IMR-90 (cell line): ENCODE data around the gene GP1BA. TPM values are rescaled to one million over a fixed set of nuclear protein-coding genes. Genes with fewer than 3 reads are reported as not detected.

Experiments
- ATAC-seq: fragments of 200-7000 bp; cut with Tn5 transposase; 2 replicates; pipeline ENCODE4 v1.9.1; 2020; ENCODE audit warnings: low read depth, mild to moderate bottlenecking, moderate library complexity
- BruUV-seq: library from RNA; stranded (reverse); fragments of 400-500 nt; replicated peaks from 2 replicates; lab custom pipeline; 2021; lab: Mats Ljungman, UMichigan
- CTCF ChIA-PET: fragments of 300-600 bp; formaldehyde crosslinking; extraction: SDS; loops from one replicate; lab custom pipeline; 2021; ENCODE audit warnings: antibody characterized with exemption; lab: Yijun Ruan, JAX
- POLR2A ChIA-PET: fragments of 300-600 bp; sonication (Branson Sonifier 250); formaldehyde crosslinking; loops from one replicate; lab custom pipeline; 2022; ENCODE audit warnings: antibody characterized with exemption; ENCODE audit not compliant: unreplicated experiment; lab: Charles Lee
- DNase-seq: peaks from one replicate; pipeline ENCODE4 v3.0.0; 2013
- H2AFZ ChIP-seq: replicated peaks from 2 replicates; pipeline ENCODE3; 2013; ENCODE audit warnings: low read length, mild to moderate bottlenecking; ENCODE audit not compliant: poor library complexity
- H2AK5ac ChIP-seq: 2 replicates; pipeline ENCODE4 v1.6.1; 2013; ENCODE audit warnings: low read depth, low read length, inconsistent platforms
- H2AK9ac ChIP-seq: replicated peaks from 2 replicates; pipeline ENCODE3; 2013; ENCODE audit warnings: mild to moderate bottlenecking, low read depth, low read length, moderate library complexity; ENCODE audit not compliant: poor library complexity
- H2BK120ac ChIP-seq: 2 replicates; pipeline ENCODE4 v1.6.1; 2013; ENCODE audit warnings: low read depth, low read length, inconsistent platforms
- H2BK15ac ChIP-seq: 3 replicates; pipeline ENCODE4 v1.6.1; 2013; ENCODE audit warnings: low read depth, low read length, inconsistent platforms
- H2BK20ac ChIP-seq: 2 replicates; pipeline ENCODE4 v1.6.1; 2013; ENCODE audit warnings: low read depth, mild to moderate bottlenecking, inconsistent platforms, low read length, moderate library complexity
- H2BK5ac ChIP-seq: 2 replicates; pipeline ENCODE4 v1.6.1; 2013; ENCODE audit warnings: mild to moderate bottlenecking, low read depth, low read length, inconsistent platforms; ENCODE audit not compliant: poor library complexity, severe bottlenecking
- H3K14ac ChIP-seq: replicated peaks from 2 replicates; pipeline ENCODE4 v1.6.1; 2013; ENCODE audit warnings: low read depth, low read length, inconsistent platforms
- H3K18ac ChIP-seq: 2 replicates; pipeline ENCODE4 v1.6.1; 2013; ENCODE audit warnings: low read depth, low read length, control low read depth
- H3K23ac ChIP-seq: 2 replicates; pipeline ENCODE4 v1.6.1; 2013; ENCODE audit warnings: low read depth, low read length, inconsistent platforms
- H3K27ac ChIP-seq: 2 replicates; pipeline ENCODE4 v1.5.1; 2013; ENCODE audit warnings: mild to moderate bottlenecking, control low read depth, low read length; ENCODE audit not compliant: insufficient read depth
- H3K27me3 ChIP-seq: 2 replicates; pipeline ENCODE4 v1.6.1; 2013; ENCODE audit warnings: low read length; ENCODE audit not compliant: control insufficient read depth, insufficient read depth
- H3K36me3 ChIP-seq: 2 replicates; pipeline ENCODE4 v1.6.1; 2013; ENCODE audit warnings: low read length, mixed read lengths; ENCODE audit not compliant: control insufficient read depth, insufficient read depth
- H3K4ac ChIP-seq: 2 replicates; pipeline ENCODE4 v1.6.1; 2013; ENCODE audit warnings: low read depth, low read length, inconsistent platforms
- H3K4me1 ChIP-seq: 2 replicates; pipeline ENCODE4 v1.6.1; 2013; ENCODE audit warnings: low read length, mixed read lengths; ENCODE audit not compliant: control insufficient read depth, insufficient read depth
- H3K4me2 ChIP-seq: 2 replicates; pipeline ENCODE4 v1.6.1; 2013; ENCODE audit warnings: low read depth, mild to moderate bottlenecking, control low read depth, low read length, moderate library complexity
- H3K4me3 ChIP-seq: 2 replicates; pipeline ENCODE4 v1.5.1; 2013; ENCODE audit warnings: low read depth, mild to moderate bottlenecking, control low read depth, low read length, moderate library complexity; ENCODE audit not compliant: insufficient read depth
- H3K56ac ChIP-seq: 2 replicates; pipeline ENCODE4 v1.6.1; 2013; ENCODE audit warnings: low read length, inconsistent platforms; ENCODE audit not compliant: insufficient read depth; ENCODE audit errors: extremely low read depth
- H3K79me1 ChIP-seq, 2 experiments: 2 replicates each; pipeline ENCODE4 v1.6.1; 2013; ENCODE audit warnings: low read length in 2 of 2, inconsistent platforms in 1 of 2, low read depth in 1 of 2
- H3K9ac ChIP-seq: 2 replicates; pipeline ENCODE4 v1.6.1; 2013; ENCODE audit warnings: low read depth, low read length, control low read depth
- H3K9me1 ChIP-seq: 2 replicates; pipeline ENCODE4 v1.6.1; 2013; ENCODE audit warnings: low read length, inconsistent platforms; ENCODE audit not compliant: insufficient read depth
- H3K9me3 ChIP-seq: 2 replicates; pipeline ENCODE4 v1.6.1; 2013; ENCODE audit warnings: low read length; ENCODE audit not compliant: control insufficient read depth, insufficient read depth
- H4K20me1 ChIP-seq: 2 replicates; pipeline ENCODE4 v1.6.1; 2013; ENCODE audit warnings: low read length, inconsistent platforms; ENCODE audit not compliant: insufficient read depth
- H4K5ac ChIP-seq: 2 replicates; pipeline ENCODE4 v1.6.1; 2013; ENCODE audit warnings: mild to moderate bottlenecking, low read depth, low read length, control low read depth
- H4K8ac ChIP-seq, 2 experiments: 2 replicates each; pipeline ENCODE4 v1.6.1; 2013; ENCODE audit warnings: low read depth in 2 of 2, low read length in 2 of 2, control low read depth in 1 of 2, inconsistent platforms in 1 of 2
- H4K91ac ChIP-seq: 2 replicates; pipeline ENCODE4 v1.6.1; 2013; ENCODE audit warnings: low read depth, low read length, inconsistent platforms; ENCODE audit not compliant: insufficient read depth
- BHLHE40 ChIP-seq: fragments of 150-350 bp; IDR thresholded peaks from 2 replicates; pipeline ENCODE4 v1.6.1; 2016; ENCODE audit warnings: mild to moderate bottlenecking, low read depth, low read length
- CEBPB ChIP-seq: IDR thresholded peaks from 2 replicates; pipeline ENCODE4 v1.6.1; 2012; ENCODE audit warnings: low read depth, low read length, improper control_type of control experiment
- MAFK ChIP-seq: IDR thresholded peaks from 2 replicates; pipeline ENCODE4 v1.6.1; 2012; ENCODE audit warnings: low read depth, low read length, improper control_type of control experiment
- WGBS, 2 experiments: methylation state at CpG; one replicate each; pipeline versions ENCODE4 v1.1.5 to v1.1.7; 2013; ENCODE audit warnings: missing lambda C conversion rate in 2 of 2; ENCODE audit not compliant: insufficient read length in 1 of 2; ENCODE audit errors: extremely low coverage in 2 of 2; 5-methylcytosine and 5-hydroxymethylcytosine counted together
- dilution Hi-C: fragments of 300-500 bp; cut with HindIII; formaldehyde crosslinking; loops from one replicate; pipeline ENCODE4 v1.14.3; 2018; ENCODE audit warnings: low sequenced_read_pairs; ENCODE audit not compliant: unreplicated experiment
- in situ Hi-C: fragments of 300-500 bp; cut with MboI; formaldehyde crosslinking; loops from 3 replicates; pipeline ENCODE4 v1.14.3; 2019; ENCODE audit warnings: low sequenced_read_pairs, inconsistent platforms, mixed read lengths
- intact Hi-C: fragments of 100-400 bp; cut with micrococcal nuclease; formaldehyde crosslinking; loops from 2 replicates; pipeline ENCODE4 v1.10.0; 2022
- polyA plus RNA-seq, 3 experiments: library from polyadenylated mRNA; depleted of rRNA; stranded (reverse); fragments of >200 nt; gene quantifications; 2 replicates each; pipeline ENCODE4 v1.2.3, GENCODE V29; 2012; ENCODE audit warnings: low replicate concordance in 1 of 3
- total RNA-seq: library from RNA; depleted of rRNA; stranded (reverse); fragments of >200 nt; gene quantifications from 2 replicates; pipeline ENCODE4 v1.2.3, GENCODE V29; 2012

GP1BA gene
- total and polyA plus RNA-seq, 2 of the 4 experiments (the other 2 are of a cell fraction) = not detected

- Histone ChIP-seq H3K56ac (no peak overlapping the region), H3K18ac (no peak overlapping the region), H3K9me3 (no peaks in the 10 kb centered on the region), H2BK5ac (no peak overlapping the region), H2BK20ac (no peak overlapping the region), H3K14ac (no peak overlapping the region), H2BK120ac (no peak overlapping the region), H3K9ac (no peak overlapping the region), H4K5ac (no peak overlapping the region), H3K27ac (no peak overlapping the region), H4K8ac (no peak overlapping the region), H2AK5ac (peak overlapping the region; percentile 53; the same call in 1 of the 2 replicates), H3K79me1 (no peaks in the 10 kb centered on the region), H3K4ac (no peak overlapping the region), H4K20me1 (no peaks in the 10 kb centered on the region), H2AK9ac (no peak overlapping the region), H3K27me3 (no peaks in the 10 kb centered on the region), H2AFZ (no peak overlapping the region), H3K36me3 (no peaks in the 10 kb centered on the region), H4K91ac (no peak overlapping the region), H3K23ac (no peak overlapping the region), H3K4me2 (no peak overlapping the region), H3K4me1 (0 out of 2 replicates have a peak, but pooled peaks cover 2% of the 10 kb centered on the region), H2BK15ac (no peak overlapping the region), H3K4me3 (no peak overlapping the region), H3K9me1 (no peaks in the 10 kb centered on the region)
- TF ChIP-seq MAFK (no peak), CEBPB (peak; percentile 84), BHLHE40 (no peak)
- ChIA-PET POLR2A (interaction anchor here (0.7 to 1.0 kb wide), 2 partner anchors 11 to 110 kb away, joined by 3 to 6 read pairs; no protein-coding TSS in a partner anchor), CTCF (interaction anchor here (0.9 to 1.9 kb wide), 3 partner anchors 11 to 106 kb away, joined by 3 to 15 read pairs (median 4); partner anchors contain the start of gene CHRNE)
- ATAC-seq (peak; percentile 80), DNase-seq (peak; percentile 38)
- dilution Hi-C loops = no loop called here
- intact Hi-C loops = no loop called here
- 40% methylated on average over 1 of the region's 10 CpGs; no CpG with 5 or more reads in 1 of the 2 experiments for WGBS, 2 experiments
- no TSS peak for BruUV-seq
- in situ Hi-C loops = no loop called here
Observed at GRCh38 chr17:4920351-4921048, 11.6 kb upstream of the GP1BA start.
